Esophagus squamous epithelium (tissue), 5 donors: ENCODE results near the gene BLVRB. TPM values are rescaled to one million over a fixed set of nuclear protein-coding genes. Genes with fewer than 3 reads are reported as not detected.

Experiments used
- DNase-seq: peaks from one replicate; lab custom pipeline; 2025; lab: John Stamatoyannopoulos, UW
- H3K27ac ChIP-seq, 4 donors: fragments of 200-600 bp; sonication (generic); one replicate each; pipeline ENCODE4 v1.5.1; 2016 to 2019; ENCODE audit warnings: mild to moderate bottlenecking in 1 of 4
- H3K27me3 ChIP-seq, 4 donors: fragments of 200-600 bp; sonication (generic); 1 replicate in 3 of 4; 2 replicates in 1 of 4; pipeline versions ENCODE4 v1.5.1 to v1.6.0; 2017 to 2021; ENCODE audit warnings: antibody characterized with exemption in 1 of 4
- H3K36me3 ChIP-seq, 3 donors: fragments of 200-600 bp; sonication (generic); one replicate each; pipeline ENCODE4 v1.5.1; 2016 to 2019
- H3K4me1 ChIP-seq, 3 donors: fragments of 200-600 bp; sonication (generic); one replicate each; pipeline ENCODE4 v1.5.1; 2017 to 2019
- H3K4me3 ChIP-seq, 4 donors: fragments of 200-600 bp; sonication (generic); 1 replicate in 3 of 4; 2 replicates in 1 of 4; pipeline ENCODE4 v1.5.1; 2016 to 2019; ENCODE audit warnings: mild to moderate bottlenecking in 2 of 4, moderate library complexity in 1 of 4
- H3K9me3 ChIP-seq, 3 donors: fragments of 200-600 bp; sonication (generic); one replicate each; pipeline ENCODE4 v1.5.1; 2016 to 2019
- CTCF ChIP-seq, 6 experiments: fragments of 450-650 bp in 4 of 6; fragments of 200-600 bp in 2 of 6; sonication (generic) in 2 of 6; IDR thresholded peaks; one replicate each; pipeline ENCODE4 v1.5.1; 2016 to 2019; ENCODE audit warnings: antibody characterized with exemption in 6 of 6, mild to moderate bottlenecking in 4 of 6, moderate library complexity in 4 of 6
- POLR2A ChIP-seq, 4 donors: fragments of 450-650 bp; IDR thresholded peaks; one replicate each; pipeline ENCODE4 v1.6.1; 2017; ENCODE audit warnings: antibody characterized with exemption in 4 of 4, mild to moderate bottlenecking in 4 of 4, moderate library complexity in 3 of 4
- WGBS, 2 donors: methylation state at CpG; one replicate each; pipeline ENCODE4 v1.1.5; 2018; 5-methylcytosine and 5-hydroxymethylcytosine counted together
- intact Hi-C: fragments of 100-400 bp; cut with DNase I; formaldehyde crosslinking; loops from one replicate; pipeline ENCODE4 v1.15.0; 2022
- total RNA-seq, 4 donors: library from RNA; depleted of rRNA; stranded (reverse); fragments of >200 nt; gene quantifications; one replicate each; pipeline ENCODE4 v1.1.0, GENCODE V29; 2016
- donor health status: DM: yes; HTN: yes; CAD: no.

The BLVRB gene
- total RNA-seq, 4 donors from 2014 or later: 177 to 283 (median 236) TPM

GRCh38 chr19:40450664-40451063, 14.9 kb downstream of the BLVRB start:
- no peak for TF ChIP-seq POLR2A (IDR thresholded peaks at IDR 0.05)
- no peak for TF ChIP-seq CTCF (IDR thresholded peaks at IDR 0.05)
- no peak overlapping the region for H3K27ac ChIP-seq

GRCh38 chr19:40449506-40449905, 16.0 kb downstream of the BLVRB start:
- H3K27ac ChIP-seq: no peak overlapping the region
- no peak for TF ChIP-seq POLR2A (IDR thresholded peaks at IDR 0.05)
- no peak for TF ChIP-seq CTCF (IDR thresholded peaks at IDR 0.05)
- H3K27me3 ChIP-seq: no peaks in the 10 kb centered on the region
- WGBS, 2 donors: 76 to 87% methylated on average over 4 of the region's 4 CpGs
- peaks cover 9 to 40% (median 12%) of the 10 kb centered on the region in 3 donors for H3K4me1 ChIP-seq
- peaks cover 0 to 50% (median 0%) of the 10 kb centered on the region in 3 donors for H3K36me3 ChIP-seq
- H3K4me3 ChIP-seq: no peak overlapping the region
- intact Hi-C loops: no loop called here
- H3K9me3 ChIP-seq: no peaks in the 10 kb centered on the region
- no peak for DNase-seq

More at GRCh38 chr19:40450664-40451063, 14.9 kb downstream of the BLVRB start:
- no peaks in the 10 kb centered on the region for H3K27me3 ChIP-seq
- H3K4me3 ChIP-seq: no peak overlapping the region
- H3K9me3 ChIP-seq: no peaks in the 10 kb centered on the region
- peaks cover 0 to 61% (median 0%) of the 10 kb centered on the region in 3 donors for H3K36me3 ChIP-seq
- 98 to 100% methylated on average over 3 to 4 of the region's 4 CpGs for WGBS, 2 donors
- intact Hi-C loops: no loop called here
- no peak for DNase-seq
- peaks cover 3 to 29% (median 3%) of the 10 kb centered on the region in 3 donors for H3K4me1 ChIP-seq

GRCh38 chr19:40446263-40446784, 19.2 kb downstream of the BLVRB start:
- intact Hi-C loops: no loop called here
- Histone ChIP-seq H3K4me1 (peaks cover 21 to 35% (median 27%) of the 10 kb centered on the region in 3 donors), H3K9me3 (no peaks in the 10 kb centered on the region), H3K36me3 (peaks cover 5 to 54% (median 8%) of the 10 kb centered on the region in 3 donors), H3K4me3 (no peak overlapping the region), H3K27me3 (no peaks in the 10 kb centered on the region), H3K27ac (peak overlapping the region; percentile 62 to 100 (median 96))
- 68 to 89% methylated on average over 8 of the region's 8 CpGs for WGBS, 2 donors
- no peak for DNase-seq
- no peak for TF ChIP-seq CTCF (IDR thresholded peaks at IDR 0.05)
- TF ChIP-seq POLR2A (IDR thresholded peaks at IDR 0.05): no peak

- Histone ChIP-seq H3K4me3 (no peak overlapping the region), H3K36me3 (peaks cover 10 to 54% (median 13%) of the 10 kb centered on the region in 3 donors), H3K9me3 (no peaks in the 10 kb centered on the region), H3K4me1 (peaks cover 23 to 40% (median 29%) of the 10 kb centered on the region in 3 donors), H3K27me3 (no peaks in the 10 kb centered on the region), H3K27ac (peak overlapping the region; percentile 62 to 100 (median 96))
- no peak for DNase-seq
- intact Hi-C loops: no loop called here
- TF ChIP-seq CTCF (IDR thresholded peaks at IDR 0.05): no peak
- 40 to 70% methylated on average over 5 to 8 of the region's 9 CpGs for WGBS, 2 donors
Measured at GRCh38 chr19:40445780-40446262, 19.7 kb downstream of the BLVRB start.

- no peak for TF ChIP-seq POLR2A (IDR thresholded peaks at IDR 0.05)
- peak in 1 of 6 experiments; percentile 26 for TF ChIP-seq CTCF (IDR thresholded peaks at IDR 0.05)
- intact Hi-C loops: no loop called here
- H3K4me3 ChIP-seq: peak overlapping the region; percentile 55 to 100 (median 92)
- peaks cover 24 to 45% (median 29%) of the 10 kb centered on the region in 3 donors for H3K4me1 ChIP-seq
- DNase-seq: no peak
- no peaks in the 10 kb centered on the region for H3K9me3 ChIP-seq
- H3K27me3 ChIP-seq: no peaks in the 10 kb centered on the region
- H3K27ac ChIP-seq: peak overlapping the region; percentile 91 to 100 (median 100)
- peaks cover 10 to 56% (median 21%) of the 10 kb centered on the region in 3 donors for H3K36me3 ChIP-seq
- WGBS, 2 donors: 9 to 12% methylated on average over 12 to 16 of the region's 18 CpGs
Measured at GRCh38 chr19:40444825-40445312, 20.7 kb downstream of the BLVRB start.
